Measurements from ENCODE around the gene FKBP3. TPM values are rescaled to one million over a fixed set of nuclear protein-coding genes. Genes with fewer than 3 reads are reported as not detected.

The FKBP3 gene
- total and polyA plus RNA-seq, 2 experiments from 2014 or later = 114 to 699 TPM

DNA sequence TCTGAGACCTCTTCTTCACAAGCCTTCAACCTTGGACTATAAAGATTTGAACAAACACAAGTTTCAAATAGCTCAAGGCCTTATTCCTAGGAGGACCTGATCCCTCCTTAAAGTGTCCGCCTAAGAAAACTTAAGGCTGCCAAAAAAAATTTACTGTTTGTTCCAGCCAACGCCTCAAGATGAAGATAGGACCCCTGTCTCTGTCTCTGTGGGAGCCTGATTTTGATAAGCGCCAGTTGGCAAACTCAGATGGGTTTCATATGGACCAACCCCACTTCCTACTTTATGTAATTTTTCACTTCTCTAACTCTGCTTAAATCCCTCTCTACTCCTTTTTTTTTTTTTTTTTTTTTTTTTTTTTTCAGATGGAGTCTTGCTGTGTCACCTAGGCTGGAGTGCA, 11.0 kb downstream of the FKBP3 start:
- Mint-ChIP-seq H3K4me1 (no peaks in the 10 kb centered on the region), H3K27me3 (ENCODE audit: insufficient read depth, low read depth, poor library complexity) (no peaks in the 10 kb centered on the region), H3K4me3 (no peak overlapping the region), H3K36me3 (ENCODE audit: low read depth) (peaks cover 74% of the 10 kb centered on the region), H3K27ac (no peak overlapping the region), H3K9me3 (no peaks in the 10 kb centered on the region)
- TF ChIP-seq ZNF331 (CRISPR knock-in tag; IDR thresholded peaks at IDR 0.05; ENCODE audit: low read depth) (no peak), STAT1 (IDR thresholded peaks at IDR 0.05; ENCODE audit: unreplicated experiment) (no peak), JUNB (IDR thresholded peaks at IDR 0.05; ENCODE audit: unreplicated experiment) (no peak), NANOG (IDR thresholded peaks at IDR 0.05; ENCODE audit: borderline replicate concordance) (no peak), CREB1 (CRISPR knock-in tag; IDR thresholded peaks at IDR 0.05; ENCODE audit: low read depth) (no peak), POLR2AphosphoS5 (IDR thresholded peaks at IDR 0.05; ENCODE audit: low read depth) (no peak), ZNF114 (CRISPR knock-in tag; IDR thresholded peaks at IDR 0.05) (no peak), EZH2phosphoT487 (IDR thresholded peaks at IDR 0.05; ENCODE audit: unreplicated experiment) (no peak), EZH2 (IDR thresholded peaks at IDR 0.05; ENCODE audit: low read depth, unreplicated experiment) (no peak)
- TF ChIP-seq, protein P1, sequence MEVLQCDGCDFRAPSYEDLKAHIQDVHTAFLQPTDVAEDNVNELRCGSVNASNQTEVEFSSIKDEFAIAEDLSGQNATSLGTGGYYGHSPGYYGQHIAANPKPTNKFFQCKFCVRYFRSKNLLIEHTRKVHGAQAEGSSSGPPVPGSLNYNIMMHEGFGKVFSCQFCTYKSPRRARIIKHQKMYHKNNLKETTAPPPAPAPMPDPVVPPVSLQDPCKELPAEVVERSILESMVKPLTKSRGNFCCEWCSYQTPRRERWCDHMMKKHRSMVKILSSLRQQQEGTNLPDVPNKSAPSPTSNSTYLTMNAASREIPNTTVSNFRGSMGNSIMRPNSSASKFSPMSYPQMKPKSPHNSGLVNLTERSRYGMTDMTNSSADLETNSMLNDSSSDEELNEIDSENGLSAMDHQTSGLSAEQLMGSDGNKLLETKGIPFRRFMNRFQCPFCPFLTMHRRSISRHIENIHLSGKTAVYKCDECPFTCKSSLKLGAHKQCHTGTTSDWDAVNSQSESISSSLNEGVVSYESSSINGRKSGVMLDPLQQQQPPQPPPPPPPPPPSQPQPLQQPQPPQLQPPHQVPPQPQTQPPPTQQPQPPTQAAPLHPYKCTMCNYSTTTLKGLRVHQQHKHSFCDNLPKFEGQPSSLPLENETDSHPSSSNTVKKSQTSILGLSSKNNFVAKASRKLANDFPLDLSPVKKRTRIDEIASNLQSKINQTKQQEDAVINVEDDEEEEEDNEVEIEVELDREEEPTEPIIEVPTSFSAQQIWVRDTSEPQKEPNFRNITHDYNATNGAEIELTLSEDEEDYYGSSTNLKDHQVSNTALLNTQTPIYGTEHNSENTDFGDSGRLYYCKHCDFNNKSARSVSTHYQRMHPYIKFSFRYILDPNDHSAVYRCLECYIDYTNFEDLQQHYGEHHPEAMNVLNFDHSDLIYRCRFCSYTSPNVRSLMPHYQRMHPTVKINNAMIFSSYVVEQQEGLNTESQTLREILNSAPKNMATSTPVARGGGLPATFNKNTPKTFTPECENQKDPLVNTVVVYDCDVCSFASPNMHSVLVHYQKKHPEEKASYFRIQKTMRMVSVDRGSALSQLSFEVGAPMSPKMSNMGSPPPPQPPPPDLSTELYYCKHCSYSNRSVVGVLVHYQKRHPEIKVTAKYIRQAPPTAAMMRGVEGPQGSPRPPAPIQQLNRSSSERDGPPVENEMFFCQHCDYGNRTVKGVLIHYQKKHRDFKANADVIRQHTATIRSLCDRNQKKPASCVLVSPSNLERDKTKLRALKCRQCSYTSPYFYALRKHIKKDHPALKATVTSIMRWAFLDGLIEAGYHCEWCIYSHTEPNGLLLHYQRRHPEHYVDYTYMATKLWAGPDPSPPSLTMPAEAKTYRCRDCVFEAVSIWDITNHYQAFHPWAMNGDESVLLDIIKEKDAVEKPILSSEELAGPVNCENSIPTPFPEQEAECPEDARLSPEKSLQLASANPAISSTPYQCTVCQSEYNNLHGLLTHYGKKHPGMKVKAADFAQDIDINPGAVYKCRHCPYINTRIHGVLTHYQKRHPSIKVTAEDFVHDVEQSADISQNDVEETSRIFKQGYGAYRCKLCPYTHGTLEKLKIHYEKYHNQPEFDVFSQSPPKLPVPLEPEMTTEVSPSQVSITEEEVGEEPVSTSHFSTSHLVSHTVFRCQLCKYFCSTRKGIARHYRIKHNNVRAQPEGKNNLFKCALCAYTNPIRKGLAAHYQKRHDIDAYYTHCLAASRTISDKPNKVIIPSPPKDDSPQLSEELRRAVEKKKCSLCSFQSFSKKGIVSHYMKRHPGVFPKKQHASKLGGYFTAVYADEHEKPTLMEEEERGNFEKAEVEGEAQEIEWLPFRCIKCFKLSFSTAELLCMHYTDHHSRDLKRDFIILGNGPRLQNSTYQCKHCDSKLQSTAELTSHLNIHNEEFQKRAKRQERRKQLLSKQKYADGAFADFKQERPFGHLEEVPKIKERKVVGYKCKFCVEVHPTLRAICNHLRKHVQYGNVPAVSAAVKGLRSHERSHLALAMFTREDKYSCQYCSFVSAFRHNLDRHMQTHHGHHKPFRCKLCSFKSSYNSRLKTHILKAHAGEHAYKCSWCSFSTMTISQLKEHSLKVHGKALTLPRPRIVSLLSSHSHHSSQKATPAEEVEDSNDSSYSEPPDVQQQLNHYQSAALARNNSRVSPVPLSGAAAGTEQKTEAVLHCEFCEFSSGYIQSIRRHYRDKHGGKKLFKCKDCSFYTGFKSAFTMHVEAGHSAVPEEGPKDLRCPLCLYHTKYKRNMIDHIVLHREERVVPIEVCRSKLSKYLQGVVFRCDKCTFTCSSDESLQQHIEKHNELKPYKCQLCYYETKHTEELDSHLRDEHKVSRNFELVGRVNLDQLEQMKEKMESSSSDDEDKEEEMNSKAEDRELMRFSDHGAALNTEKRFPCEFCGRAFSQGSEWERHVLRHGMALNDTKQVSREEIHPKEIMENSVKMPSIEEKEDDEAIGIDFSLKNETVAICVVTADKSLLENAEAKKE (CRISPR knock-in tag; IDR thresholded peaks at IDR 0.05) = no peak
- TF ChIP-seq, protein P2, sequence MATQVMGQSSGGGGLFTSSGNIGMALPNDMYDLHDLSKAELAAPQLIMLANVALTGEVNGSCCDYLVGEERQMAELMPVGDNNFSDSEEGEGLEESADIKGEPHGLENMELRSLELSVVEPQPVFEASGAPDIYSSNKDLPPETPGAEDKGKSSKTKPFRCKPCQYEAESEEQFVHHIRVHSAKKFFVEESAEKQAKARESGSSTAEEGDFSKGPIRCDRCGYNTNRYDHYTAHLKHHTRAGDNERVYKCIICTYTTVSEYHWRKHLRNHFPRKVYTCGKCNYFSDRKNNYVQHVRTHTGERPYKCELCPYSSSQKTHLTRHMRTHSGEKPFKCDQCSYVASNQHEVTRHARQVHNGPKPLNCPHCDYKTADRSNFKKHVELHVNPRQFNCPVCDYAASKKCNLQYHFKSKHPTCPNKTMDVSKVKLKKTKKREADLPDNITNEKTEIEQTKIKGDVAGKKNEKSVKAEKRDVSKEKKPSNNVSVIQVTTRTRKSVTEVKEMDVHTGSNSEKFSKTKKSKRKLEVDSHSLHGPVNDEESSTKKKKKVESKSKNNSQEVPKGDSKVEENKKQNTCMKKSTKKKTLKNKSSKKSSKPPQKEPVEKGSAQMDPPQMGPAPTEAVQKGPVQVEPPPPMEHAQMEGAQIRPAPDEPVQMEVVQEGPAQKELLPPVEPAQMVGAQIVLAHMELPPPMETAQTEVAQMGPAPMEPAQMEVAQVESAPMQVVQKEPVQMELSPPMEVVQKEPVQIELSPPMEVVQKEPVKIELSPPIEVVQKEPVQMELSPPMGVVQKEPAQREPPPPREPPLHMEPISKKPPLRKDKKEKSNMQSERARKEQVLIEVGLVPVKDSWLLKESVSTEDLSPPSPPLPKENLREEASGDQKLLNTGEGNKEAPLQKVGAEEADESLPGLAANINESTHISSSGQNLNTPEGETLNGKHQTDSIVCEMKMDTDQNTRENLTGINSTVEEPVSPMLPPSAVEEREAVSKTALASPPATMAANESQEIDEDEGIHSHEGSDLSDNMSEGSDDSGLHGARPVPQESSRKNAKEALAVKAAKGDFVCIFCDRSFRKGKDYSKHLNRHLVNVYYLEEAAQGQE (IDR thresholded peaks at IDR 0.05; ENCODE audit: unreplicated experiment) = no peak
- TF ChIP-seq, protein P3, sequence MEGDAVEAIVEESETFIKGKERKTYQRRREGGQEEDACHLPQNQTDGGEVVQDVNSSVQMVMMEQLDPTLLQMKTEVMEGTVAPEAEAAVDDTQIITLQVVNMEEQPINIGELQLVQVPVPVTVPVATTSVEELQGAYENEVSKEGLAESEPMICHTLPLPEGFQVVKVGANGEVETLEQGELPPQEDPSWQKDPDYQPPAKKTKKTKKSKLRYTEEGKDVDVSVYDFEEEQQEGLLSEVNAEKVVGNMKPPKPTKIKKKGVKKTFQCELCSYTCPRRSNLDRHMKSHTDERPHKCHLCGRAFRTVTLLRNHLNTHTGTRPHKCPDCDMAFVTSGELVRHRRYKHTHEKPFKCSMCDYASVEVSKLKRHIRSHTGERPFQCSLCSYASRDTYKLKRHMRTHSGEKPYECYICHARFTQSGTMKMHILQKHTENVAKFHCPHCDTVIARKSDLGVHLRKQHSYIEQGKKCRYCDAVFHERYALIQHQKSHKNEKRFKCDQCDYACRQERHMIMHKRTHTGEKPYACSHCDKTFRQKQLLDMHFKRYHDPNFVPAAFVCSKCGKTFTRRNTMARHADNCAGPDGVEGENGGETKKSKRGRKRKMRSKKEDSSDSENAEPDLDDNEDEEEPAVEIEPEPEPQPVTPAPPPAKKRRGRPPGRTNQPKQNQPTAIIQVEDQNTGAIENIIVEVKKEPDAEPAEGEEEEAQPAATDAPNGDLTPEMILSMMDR (conservative IDR thresholded peaks at IDR 0.05; ENCODE audit: low read depth in 2 of 2) = no peak
- TF ChIP-seq, protein P4, sequence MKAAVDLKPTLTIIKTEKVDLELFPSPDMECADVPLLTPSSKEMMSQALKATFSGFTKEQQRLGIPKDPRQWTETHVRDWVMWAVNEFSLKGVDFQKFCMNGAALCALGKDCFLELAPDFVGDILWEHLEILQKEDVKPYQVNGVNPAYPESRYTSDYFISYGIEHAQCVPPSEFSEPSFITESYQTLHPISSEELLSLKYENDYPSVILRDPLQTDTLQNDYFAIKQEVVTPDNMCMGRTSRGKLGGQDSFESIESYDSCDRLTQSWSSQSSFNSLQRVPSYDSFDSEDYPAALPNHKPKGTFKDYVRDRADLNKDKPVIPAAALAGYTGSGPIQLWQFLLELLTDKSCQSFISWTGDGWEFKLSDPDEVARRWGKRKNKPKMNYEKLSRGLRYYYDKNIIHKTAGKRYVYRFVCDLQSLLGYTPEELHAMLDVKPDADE (IDR thresholded peaks at IDR 0.05) = no peak
- no peak for ATAC-seq
- Histone ChIP-seq H3K36me3 (ENCODE audit: insufficient read depth) (peaks cover 47% of the 10 kb centered on the region), H4K20me1 (replicated peaks; ENCODE audit: insufficient read depth) (peaks cover 24% of the 10 kb centered on the region), H3K79me2 (replicated peaks; ENCODE audit: insufficient read depth) (peaks cover 10% of the 10 kb centered on the region; the same call in 1 of the 2 replicates), H3K4me1 (ENCODE audit: insufficient read depth) (no peaks in the 10 kb centered on the region), H3K9me2 (ENCODE audit: insufficient read depth) (no peaks in the 10 kb centered on the region), H3K27ac (ENCODE audit: low read depth) (no peak overlapping the region), H3K4me3 (no peak overlapping the region), H3F3A (replicated peaks; ENCODE audit: low read depth) (no peaks in the 10 kb centered on the region), H2AFZ (no peak overlapping the region), H3K4me2 (no peak overlapping the region), H3K27me3 (ENCODE audit: insufficient read depth) (no peaks in the 10 kb centered on the region)
- no peak for DNase-seq (ENCODE audit: low spot score)
